HepG2 (cell line): ENCODE measurements around the gene MT1A. TPM values are rescaled to one million over a fixed set of nuclear protein-coding genes. Genes with fewer than 3 reads are reported as not detected.

ENCODE experiments used
- AHR ChIP-seq: IDR thresholded peaks from 2 replicates; pipeline ENCODE4 v1.6.1; 2018; ENCODE audit warnings: missing genetic modification reagents, missing compliant biosample characterization
- ATAD3A ChIP-seq: sonication (generic); formaldehyde crosslinking; IDR thresholded peaks from 2 replicates; pipeline ENCODE4 v1.4.0; 2020; ENCODE audit warnings: missing genetic modification reagents
- BATF2 ChIP-seq: sonication (generic); formaldehyde crosslinking; IDR thresholded peaks from 2 replicates; pipeline ENCODE4 v1.8.0; 2022; ENCODE audit warnings: mild to moderate bottlenecking, missing genetic modification reagents, moderate library complexity
- CCDC6 ChIP-seq: sonication (generic); formaldehyde crosslinking; IDR thresholded peaks from 2 replicates; pipeline ENCODE4 v1.8.1; 2022; ENCODE audit warnings: mild to moderate bottlenecking, missing genetic modification reagents, moderate library complexity
- FOXP1 ChIP-seq, 2 experiments: fragments of 450-650 bp in 1 of 2; IDR thresholded peaks; 2 replicates each; pipeline ENCODE4 v1.6.1; 2017 to 2018; ENCODE audit warnings: antibody characterized with exemption in 1 of 2
- FOXP4 ChIP-seq: sonication (generic); formaldehyde crosslinking; IDR thresholded peaks from 2 replicates; pipeline ENCODE4 v1.4.0; 2020; ENCODE audit warnings: missing genetic modification reagents
- GZF1 ChIP-seq: sonication (generic); formaldehyde crosslinking; IDR thresholded peaks from 2 replicates; pipeline ENCODE4 v1.5.1; 2020; ENCODE audit warnings: mild to moderate bottlenecking, missing genetic modification reagents
- KLF12 ChIP-seq: sonication (generic); formaldehyde crosslinking; IDR thresholded peaks from 2 replicates; pipeline ENCODE4 v1.4.0; 2020; ENCODE audit warnings: missing genetic modification reagents, borderline replicate concordance
- KMT2A ChIP-seq: sonication (generic); formaldehyde crosslinking; IDR thresholded peaks from 2 replicates; pipeline ENCODE4 v1.4.0; 2020; ENCODE audit warnings: missing genetic modification reagents
- PREB ChIP-seq: sonication (generic); formaldehyde crosslinking; IDR thresholded peaks from 2 replicates; pipeline ENCODE4 v1.4.0; 2020; ENCODE audit warnings: missing genetic modification reagents
- YY1 ChIP-seq: IDR thresholded peaks from 2 replicates; pipeline ENCODE4 v1.6.1; 2011; ENCODE audit warnings: low read length, low read depth, moderate library complexity, mild to moderate bottlenecking; ENCODE audit not compliant: insufficient read depth, insufficient replicate concordance
- ZBTB21 ChIP-seq: sonication (generic); formaldehyde crosslinking; IDR thresholded peaks from 2 replicates; pipeline ENCODE4 v1.4.0; 2020; ENCODE audit warnings: missing genetic modification reagents
- ZBTB40 ChIP-seq, 2 experiments: fragments of 450-650 bp in 1 of 2; sonication (generic) in 1 of 2; formaldehyde crosslinking in 1 of 2; IDR thresholded peaks; 2 replicates each; pipeline versions ENCODE4 v1.6.1 to v1.8.0; 2016 to 2022; ENCODE audit warnings: antibody characterized with exemption in 1 of 2, mild to moderate bottlenecking in 1 of 2, missing genetic modification reagents in 1 of 2
- ZNF225 ChIP-seq: sonication (generic); formaldehyde crosslinking; IDR thresholded peaks from 2 replicates; pipeline ENCODE4 v1.4.0; 2020; ENCODE audit warnings: mild to moderate bottlenecking, missing genetic modification reagents
- ZNF616 ChIP-seq: sonication (generic); formaldehyde crosslinking; IDR thresholded peaks from 2 replicates; pipeline ENCODE4 v1.5.0; 2020; ENCODE audit warnings: low read depth, mild to moderate bottlenecking, missing genetic modification reagents
- polyA plus RNA-seq, 8 experiments: library from polyadenylated mRNA; depleted of rRNA in 3 of 8; stranded (reverse) in 7 of 8; unstranded in 1 of 8; fragments of >200 nt; fragmentation: Illumina TruSeq in 4 of 8; extraction: Trizol in 4 of 8; gene quantifications; 2 replicates each; pipeline versions ENCODE4 v1.2.1 to v1.2.3, GENCODE V29; 2011 to 2016; ENCODE audit warnings: low read depth in 4 of 8, missing spikeins in 1 of 8, mixed read lengths in 1 of 8; ENCODE audit not compliant: insufficient read depth in 1 of 8
- total RNA-seq, 5 experiments: library from RNA; depleted of rRNA; stranded (reverse); fragments of >200 nt; fragmentation: Illumina TruSeq; extraction: Trizol; gene quantifications; 2 replicates each; pipeline ENCODE4 v1.2.3, GENCODE V29; 2016; ENCODE audit warnings: low read depth in 1 of 5

Gene MT1A
- total and polyA plus RNA-seq, 2 of the 13 experiments (the other 11 are each of a cell fraction or from before 2014, with no cell fraction given), result 8.3 to 10.4 TPM

- TF ChIP-seq KLF12 (CRISPR knock-in tag) (peak; percentile 91; the same call in 1 of the 2 replicates), YY1 (peak; percentile 78), ZBTB21 (CRISPR knock-in tag) (0 out of 2 replicates have a peak, but pooled peaks have one; percentile 38), AHR (CRISPR knock-in tag) (no peak), CCDC6 (peak; percentile 78; the same call in 1 of the 2 replicates), PREB (CRISPR knock-in tag) (no peak), FOXP1 (IDR thresholded peaks at IDR 0.05) (no peak), FOXP1 (CRISPR knock-in tag; IDR thresholded peaks at IDR 0.05) (peak; percentile 38; the same call in 1 of the 2 replicates), KMT2A (CRISPR knock-in tag) (peak; percentile 67; the same call in 1 of the 2 replicates), BATF2 (CRISPR knock-in tag) (peak; percentile 83), FOXP4 (CRISPR knock-in tag) (0 out of 2 replicates have a peak, but pooled peaks have one; percentile 75), ZBTB40 (IDR thresholded peaks at IDR 0.05) (no peak), ZBTB40 (CRISPR knock-in tag; IDR thresholded peaks at IDR 0.05) (peak; percentile 87), ZNF616 (CRISPR knock-in tag) (peak; percentile 72), ATAD3A (CRISPR knock-in tag) (peak; percentile 91; the same call in 1 of the 2 replicates), GZF1 (CRISPR knock-in tag) (peak; percentile 53; the same call in 1 of the 2 replicates), ZNF225 (peak; percentile 78)
Observed at GRCh38 chr16:56608043-56608875, 30.2 kb upstream of the MT1A start, which contains the start of gene MT2A (continued).
